Skeletal muscle satellite cell (primary cell): ENCODE measurements around the gene KRTAP5-9. TPM values are rescaled to one million over a fixed set of nuclear protein-coding genes. Genes with fewer than 3 reads are reported as not detected.

ENCODE experiments used
- H3K27me3 ChIP-seq: 2 replicates; pipeline ENCODE4 v1.7.0; 2013; ENCODE audit warnings: low read length; ENCODE audit not compliant: control insufficient read depth, insufficient read depth
- H3K36me3 ChIP-seq: 2 replicates; pipeline ENCODE4 v1.7.0; 2013; ENCODE audit warnings: mild to moderate bottlenecking, control low read depth, low read length; ENCODE audit not compliant: insufficient read depth
- H3K4me1 ChIP-seq: 2 replicates; pipeline ENCODE4 v1.7.0; 2013; ENCODE audit warnings: low read length; ENCODE audit not compliant: control insufficient read depth, insufficient read depth
- H3K4me2 ChIP-seq: 2 replicates; pipeline ENCODE4 v1.7.0; 2013; ENCODE audit warnings: mild to moderate bottlenecking, low read length
- H3K4me3 ChIP-seq: 2 replicates; pipeline ENCODE4 v1.7.0; 2013; ENCODE audit warnings: low read length
- H3K9ac ChIP-seq: 2 replicates; pipeline ENCODE4 v1.7.0; 2013; ENCODE audit warnings: mild to moderate bottlenecking, low read depth, low read length, moderate library complexity
- H3K9me3 ChIP-seq: replicated peaks from 2 replicates; pipeline ENCODE4 v1.7.0; 2013; ENCODE audit warnings: mild to moderate bottlenecking, control low read depth, low read length
- total RNA-seq: library from RNA; depleted of rRNA; stranded (reverse); fragments of >200 nt; gene quantifications from 2 replicates; pipeline ENCODE4 v1.2.3, GENCODE V29; 2012; rRNA removed

Gene KRTAP5-9
- not detected in 2 replicates for total RNA-seq

- peaks cover 29% of the 10 kb centered on the region for H3K27me3 ChIP-seq
- no peak within 1 kb of the TSS for H3K4me3 ChIP-seq
- no peak within 1 kb of the TSS for H3K4me2 ChIP-seq
- no peak within 1 kb of the TSS for H3K9ac ChIP-seq
- no peaks in the 10 kb centered on the region for H3K4me1 ChIP-seq
- H3K9me3 ChIP-seq: no peaks in the 10 kb centered on the region
- no peaks in the 10 kb centered on the region for H3K36me3 ChIP-seq
Observed at GRCh38 chr11:71548120-71548519, at the start of gene KRTAP5-9. Gene KRTAP5-9 (plus strand): TSS chr11:71548420. CDS start chr11:71548658, 238 bp downstream.

- Histone ChIP-seq H3K9ac (peak overlapping the region; percentile 34), H3K9me3 (no peaks in the 10 kb centered on the region), H3K27me3 (no peaks in the 10 kb centered on the region), H3K36me3 (peaks cover 60% of the 10 kb centered on the region), H3K4me2 (peak overlapping the region; percentile 38), H3K4me1 (peaks cover 22% of the 10 kb centered on the region), H3K4me3 (peak overlapping the region; percentile 13)
Observed at GRCh38 chr11:71499125-71499524, 49.1 kb upstream of the KRTAP5-9 start.

GRCh38 chr11:71499546-71499945 lies 48.7 kb upstream of the KRTAP5-9 start:
- no peaks in the 10 kb centered on the region for H3K9me3 ChIP-seq
- H3K27me3 ChIP-seq: no peaks in the 10 kb centered on the region
- H3K4me3 ChIP-seq: no peak overlapping the region
- peaks cover 62% of the 10 kb centered on the region for H3K36me3 ChIP-seq
- H3K9ac ChIP-seq: peak overlapping the region; percentile 34
- peaks cover 22% of the 10 kb centered on the region for H3K4me1 ChIP-seq
- H3K4me2 ChIP-seq: peak overlapping the region; percentile 38

GRCh38 chr11:71500601-71501021 lies 47.6 kb upstream of the KRTAP5-9 start:
- H3K36me3 ChIP-seq: peaks cover 56% of the 10 kb centered on the region
- no peak overlapping the region for H3K4me3 ChIP-seq
- no peak overlapping the region for H3K4me2 ChIP-seq
- no peaks in the 10 kb centered on the region for H3K27me3 ChIP-seq
- H3K4me1 ChIP-seq: peaks cover 22% of the 10 kb centered on the region
- no peaks in the 10 kb centered on the region for H3K9me3 ChIP-seq
- H3K9ac ChIP-seq: no peak overlapping the region

- peaks cover 49% of the 10 kb centered on the region for H3K36me3 ChIP-seq
- no peak overlapping the region for H3K4me2 ChIP-seq
- no peak overlapping the region for H3K4me3 ChIP-seq
- peaks cover 22% of the 10 kb centered on the region for H3K4me1 ChIP-seq
- H3K9ac ChIP-seq: no peak overlapping the region
- H3K9me3 ChIP-seq: no peaks in the 10 kb centered on the region
- H3K27me3 ChIP-seq: no peaks in the 10 kb centered on the region
Observed at GRCh38 chr11:71501071-71501985, 46.9 kb upstream of the KRTAP5-9 start.

- Histone ChIP-seq H3K36me3 (peaks cover 44% of the 10 kb centered on the region), H3K4me1 (peaks cover 22% of the 10 kb centered on the region), H3K27me3 (no peaks in the 10 kb centered on the region), H3K9ac (no peak overlapping the region), H3K4me2 (no peak overlapping the region), H3K4me3 (no peak overlapping the region), H3K9me3 (no peaks in the 10 kb centered on the region)
Observed at GRCh38 chr11:71502026-71502425, 46.2 kb upstream of the KRTAP5-9 start.

GRCh38 chr11:71502871-71503435 lies 45.3 kb upstream of the KRTAP5-9 start:
- no peaks in the 10 kb centered on the region for H3K9me3 ChIP-seq
- peaks cover 22% of the 10 kb centered on the region for H3K4me1 ChIP-seq
- H3K27me3 ChIP-seq: no peaks in the 10 kb centered on the region
- H3K4me2 ChIP-seq: no peak overlapping the region
- H3K9ac ChIP-seq: no peak overlapping the region
- H3K36me3 ChIP-seq: peaks cover 36% of the 10 kb centered on the region
- H3K4me3 ChIP-seq: no peak overlapping the region

- Histone ChIP-seq H3K4me2 (no peak overlapping the region), H3K36me3 (peaks cover 22% of the 10 kb centered on the region)
Observed at GRCh38 chr11:71504531-71504930, 43.7 kb upstream of the KRTAP5-9 start.

GRCh38 chr11:71505001-71505400 lies 43.2 kb upstream of the KRTAP5-9 start:
- Histone ChIP-seq H3K9me3 (peaks cover 3% of the 10 kb centered on the region), H3K4me1 (peaks cover 7% of the 10 kb centered on the region), H3K4me2 (no peak overlapping the region), H3K36me3 (peaks cover 18% of the 10 kb centered on the region), H3K4me3 (no peak overlapping the region), H3K9ac (no peak overlapping the region), H3K27me3 (no peaks in the 10 kb centered on the region)

More at GRCh38 chr11:71504531-71504930, 43.7 kb upstream of the KRTAP5-9 start:
- H3K9ac ChIP-seq: no peak overlapping the region
- peaks cover 12% of the 10 kb centered on the region for H3K4me1 ChIP-seq
- no peaks in the 10 kb centered on the region for H3K27me3 ChIP-seq
- H3K4me3 ChIP-seq: no peak overlapping the region
- H3K9me3 ChIP-seq: peaks cover under 1% of the 10 kb centered on the region

- no peaks in the 10 kb centered on the region for H3K4me1 ChIP-seq
- H3K9ac ChIP-seq: no peak overlapping the region
- peaks cover 10% of the 10 kb centered on the region for H3K36me3 ChIP-seq
- peaks cover 3% of the 10 kb centered on the region for H3K9me3 ChIP-seq
- no peak overlapping the region for H3K4me3 ChIP-seq
- H3K4me2 ChIP-seq: no peak overlapping the region
- no peaks in the 10 kb centered on the region for H3K27me3 ChIP-seq
Observed at GRCh38 chr11:71505781-71506180, 42.4 kb upstream of the KRTAP5-9 start.

GRCh38 chr11:71507102-71507501 lies 41.1 kb upstream of the KRTAP5-9 start:
- Histone ChIP-seq H3K9me3 (peaks cover 3% of the 10 kb centered on the region), H3K27me3 (no peaks in the 10 kb centered on the region), H3K36me3 (peaks cover 7% of the 10 kb centered on the region), H3K9ac (no peak overlapping the region), H3K4me3 (no peak overlapping the region), H3K4me2 (no peak overlapping the region), H3K4me1 (no peaks in the 10 kb centered on the region)
